PC-3 (cell line): ENCODE results near the gene PSEN2. TPM values are rescaled to one million over a fixed set of nuclear protein-coding genes. Genes with fewer than 3 reads are reported as not detected.

Source experiments
- ATAC-seq: fragments of 200-7000 bp; cut with Tn5 transposase; 2 replicates; pipeline ENCODE4 v1.9.1; 2020; ENCODE audit warnings: mild to moderate bottlenecking, moderate library complexity
- Bru-seq: library from RNA; stranded (reverse); fragments of 400-500 nt; gene quantifications from one replicate; lab custom pipeline; 2021; lab: Mats Ljungman, UMichigan
- BruChase-seq, 2 experiments: library from RNA; stranded (reverse); fragments of 400-500 nt; gene quantifications; one replicate each; lab custom pipeline; 2021; lab: Mats Ljungman, UMichigan
- BruUV-seq: library from RNA; stranded (reverse); fragments of 400-500 nt; replicated peaks from 2 replicates; lab custom pipeline; 2021; lab: Mats Ljungman, UMichigan
- CTCF ChIA-PET: fragments of 300-600 bp; sonication (Branson Sonifier 250); formaldehyde crosslinking; loops from one replicate; lab custom pipeline; 2022; ENCODE audit warnings: antibody characterized with exemption; lab: Charles Lee
- POLR2A ChIA-PET: fragments of 300-600 bp; sonication (Branson Sonifier 250); formaldehyde crosslinking; loops from one replicate; lab custom pipeline; 2022; ENCODE audit warnings: antibody characterized with exemption; ENCODE audit not compliant: unreplicated experiment; lab: Charles Lee
- DNase-seq: peaks from one replicate; pipeline ENCODE4 v3.0.0-alpha.2; 2015
- H2AFZ ChIP-seq: fragments of 300-600 bp; sonication (generic); 2 replicates; pipeline ENCODE4 v1.6.0; 2016; ENCODE audit warnings: antibody characterized with exemption, low read length
- H3F3A ChIP-seq: fragments of 300-600 bp; sonication (generic); one replicate; pipeline ENCODE4 v1.6.0; 2017; ENCODE audit warnings: antibody characterized with exemption, low read length, control low read depth, mild to moderate bottlenecking; ENCODE audit not compliant: unreplicated experiment
- H3K27ac ChIP-seq: fragments of 300-600 bp; sonication (generic); 2 replicates; pipeline ENCODE4 v1.5.1; 2016; ENCODE audit warnings: mild to moderate bottlenecking, low read length
- H3K27me3 ChIP-seq: fragments of 300-600 bp; sonication (generic); 2 replicates; pipeline ENCODE4 v1.6.1; 2016; ENCODE audit warnings: low read length, mixed read lengths
- H3K36me3 ChIP-seq: fragments of 300-600 bp; sonication (generic); 2 replicates; pipeline ENCODE4 v1.6.1; 2016; ENCODE audit warnings: low read depth, mixed run types, low read length, mixed read lengths
- H3K4me1 ChIP-seq: fragments of 300-600 bp; sonication (generic); 2 replicates; pipeline ENCODE4 v1.5.1; 2016; ENCODE audit warnings: low read length; ENCODE audit not compliant: insufficient read depth
- H3K4me2 ChIP-seq: fragments of 300-600 bp; sonication (generic); 2 replicates; pipeline ENCODE4 v1.6.0; 2016; ENCODE audit warnings: low read length
- H3K4me3 ChIP-seq: fragments of 300-600 bp; sonication (generic); 2 replicates; pipeline ENCODE4 v1.5.1; 2016; ENCODE audit warnings: mild to moderate bottlenecking, low read length, mixed read lengths
- H3K79me2 ChIP-seq: fragments of 300-600 bp; sonication (generic); 2 replicates; pipeline ENCODE4 v1.6.1; 2017; ENCODE audit warnings: low read length, mixed read lengths
- H3K9ac ChIP-seq: fragments of 300-600 bp; sonication (generic); 2 replicates; pipeline ENCODE4 v1.6.0; 2016; ENCODE audit warnings: mild to moderate bottlenecking, low read length
- H3K9me2 ChIP-seq: fragments of 300-600 bp; sonication (generic); replicated peaks from 2 replicates; pipeline ENCODE4 v1.6.1; 2016; ENCODE audit warnings: mixed run types, low read length, mixed read lengths
- H3K9me3 ChIP-seq: fragments of 300-600 bp; sonication (generic); 2 replicates; pipeline ENCODE4 v1.6.1; 2016; ENCODE audit warnings: low read length, mixed read lengths
- H4K20me1 ChIP-seq: fragments of 300-600 bp; sonication (generic); 2 replicates; pipeline ENCODE4 v1.6.1; 2016; ENCODE audit warnings: low read length, mixed read lengths
- CTCF ChIP-seq: fragments of 300-600 bp; sonication (generic); conservative IDR thresholded peaks from 2 replicates; pipeline ENCODE4 v1.5.1; 2017; ENCODE audit warnings: antibody characterized with exemption, low read depth, mild to moderate bottlenecking, low read length
- EZH2 ChIP-seq: fragments of 300-600 bp; sonication (generic); IDR thresholded peaks from one replicate; pipeline ENCODE4 v1.6.1; 2017; ENCODE audit warnings: antibody characterized with exemption, mild to moderate bottlenecking, low read length; ENCODE audit not compliant: unreplicated experiment
- EZH2phosphoT487 ChIP-seq: fragments of 300-600 bp; sonication (generic); IDR thresholded peaks from 2 replicates; pipeline ENCODE4 v1.6.1; 2018; ENCODE audit warnings: mild to moderate bottlenecking, antibody characterized with exemption, low read length, borderline replicate concordance
- intact Hi-C: fragments of 100-400 bp; cut with micrococcal nuclease; formaldehyde crosslinking; loops from 2 replicates; pipeline ENCODE4 v1.9.0; 2023
- long read RNA-seq: library from polyadenylated mRNA; unstranded; transcript quantifications from one replicate; pipeline ENCODE4 v2.0.0, GENCODE V29; 2021; ENCODE audit not compliant: unreplicated experiment
- total RNA-seq: library from RNA; depleted of rRNA; stranded (reverse); fragments of >200 nt; gene quantifications from 2 replicates; pipeline ENCODE4 v1.2.3, GENCODE V29; 2014; rRNA removed

PSEN2 gene
- total RNA-seq (85.3 and 103 TPM in 2 replicates), Bru-seq, nascent RNA (percentile 78 among the genes with signal in this experiment), BruChase-seq, experiment 1, labeled RNA remaining after a 6-hour chase (percentile 74 among the genes with signal in this experiment), BruChase-seq, experiment 2, labeled RNA remaining after a 2-hour chase (percentile 75 among the genes with signal in this experiment)
- long read RNA-seq, transcript PSEN2-202 (13 exons, 2,306 nt), result major isoform, 76 of 233 reads
- long read RNA-seq, transcript PSEN2-203 (13 exons, 1,947 nt), result minor isoform, 19 of 233 reads
- long read RNA-seq, partial matches to known transcripts, result 91 of 233 reads
- long read RNA-seq, other reads (novel, unspliced or antisense), result 47 of 233 reads

GRCh38 chr1:226870401-226871279 is at the start of gene PSEN2:
Gene PSEN2 (plus strand): TSS chr1:226870616. CDS start chr1:226881908, 11,292 bp downstream.
- no TSS peak for BruUV-seq
- CTCF ChIA-PET, result interaction anchor here (0.5 kb wide), 1 partner anchor 1121 kb away, joined by 3 read pairs; no protein-coding TSS in a partner anchor
- Histone ChIP-seq H4K20me1 (peaks cover 7% of the 10 kb centered on the region; the same call in 1 of the 2 replicates), H3K27ac (peak within 1 kb of the TSS; percentile 13), H3K79me2 (peaks cover 32% of the 10 kb centered on the region), H2AFZ (peak within 1 kb of the TSS; percentile 89), H3K9me3 (no peaks in the 10 kb centered on the region), H3K27me3 (no peaks in the 10 kb centered on the region), H3K4me2 (peak within 1 kb of the TSS; percentile 96), H3K9ac (peak within 1 kb of the TSS; percentile 75), H3F3A (no peaks in the 10 kb centered on the region), H3K4me1 (peaks cover 49% of the 10 kb centered on the region), H3K9me2 (no peaks in the 10 kb centered on the region), H3K4me3 (peak within 1 kb of the TSS; percentile 81), H3K36me3 (no peaks in the 10 kb centered on the region; the same call in 1 of the 2 replicates)
- POLR2A ChIA-PET, result interaction anchor here (0.6 to 0.7 kb wide), 2 partner anchors 462 to 1839 kb away, joined by 6 to 8 read pairs; partner anchors contain the start of gene PARP1
- intact Hi-C loops, result loop anchor here (1.0 to 5.0 kb wide), 3 partner anchors 70 to 482 kb away; partner anchors contain the start of gene COQ8A
- DNase-seq (peak; percentile 92), ATAC-seq (peak; percentile 74)
- TF ChIP-seq EZH2 (no peak), EZH2phosphoT487 (peak; percentile 86), CTCF (peak; percentile 33; the same call in 1 of the 2 replicates)

- ATAC-seq (peak; percentile 92), DNase-seq (peak; percentile 97)
- intact Hi-C loops, result loop anchor here (10.0 kb wide), 1 partner anchor 614 kb away; no protein-coding TSS in a partner anchor
- no peak overlapping the region for H3K4me3 ChIP-seq
- H3K4me2 ChIP-seq, result peak overlapping the region; percentile 10
- CTCF ChIA-PET, result interaction anchor here (0.6 to 1.0 kb wide), 4 partner anchors 61 to 195 kb away, joined by 3 read pairs; no protein-coding TSS in a partner anchor
- no peaks in the 10 kb centered on the region for H3K79me2 ChIP-seq
- no peak overlapping the region for H2AFZ ChIP-seq
- H3K9me3 ChIP-seq, result no peaks in the 10 kb centered on the region
- TF ChIP-seq CTCF (0 out of 2 replicates have a peak, but pooled peaks have one; percentile 15), EZH2 (no peak)
- peak overlapping the region; percentile 61 for H3K27ac ChIP-seq
- no peaks in the 10 kb centered on the region for H4K20me1 ChIP-seq
- H3K36me3 ChIP-seq, result no peaks in the 10 kb centered on the region
- no peaks in the 10 kb centered on the region for H3K9me2 ChIP-seq
- H3K9ac ChIP-seq, result peak overlapping the region; percentile 28
- POLR2A ChIA-PET, result no interaction called here
- no peaks in the 10 kb centered on the region for H3K27me3 ChIP-seq
- BruUV-seq, result no TSS peak
- H3K4me1 ChIP-seq, result peaks cover 26% of the 10 kb centered on the region
- H3F3A ChIP-seq, result peaks cover 2% of the 10 kb centered on the region
These were observed 49.3 kb upstream of the PSEN2 start for GRCh38 chr1:226820941-226821718.
